Neuronal stem cell (in vitro differentiated cells): ENCODE measurements around the gene CCDC178.
A peak's percentile ranks its signal among the peaks of the same experiment; 100 is the strongest.
"Not testable (repeated sequence)": the region's sequence is repeated elsewhere in the genome, so short reads cannot be mapped to it uniquely, and the experiment has no call there.

Experiments
- DNase-seq: peaks from one replicate; pipeline ENCODE4 v3.0.0-alpha.2; 2013; ENCODE audit warnings: low spot score
- H2AFZ ChIP-seq: one replicate; pipeline ENCODE4 v1.6.1; 2013; ENCODE audit warnings: mild to moderate bottlenecking, low read length, inconsistent platforms
- H2AK5ac ChIP-seq: 2 replicates; pipeline ENCODE4 v1.6.1; 2013; ENCODE audit warnings: low read depth, mild to moderate bottlenecking, inconsistent platforms, low read length, moderate library complexity, mixed read lengths
- H2BK120ac ChIP-seq: 2 replicates; pipeline ENCODE4 v1.6.1; 2013; ENCODE audit warnings: low read depth, mild to moderate bottlenecking, inconsistent platforms, low read length, moderate library complexity, mixed read lengths
- H2BK12ac ChIP-seq: one replicate; pipeline ENCODE4 v1.6.1; 2013; ENCODE audit warnings: low read length, inconsistent platforms
- H2BK15ac ChIP-seq: 2 replicates; pipeline ENCODE4 v1.6.1; 2013; ENCODE audit warnings: mild to moderate bottlenecking, low read length, inconsistent platforms, mixed read lengths
- H2BK5ac ChIP-seq: one replicate; pipeline ENCODE4 v1.6.1; 2013; ENCODE audit warnings: inconsistent platforms, mild to moderate bottlenecking, low read length, moderate library complexity
- H3K14ac ChIP-seq: one replicate; pipeline ENCODE4 v1.6.1; 2013; ENCODE audit warnings: low read length, inconsistent platforms
- H3K18ac ChIP-seq: 2 replicates; pipeline ENCODE4 v1.6.1; 2013; ENCODE audit warnings: low read length, inconsistent platforms
- H3K23ac ChIP-seq: 2 replicates; pipeline ENCODE4 v1.6.1; 2013; ENCODE audit warnings: low read depth, mild to moderate bottlenecking, mixed read lengths, low read length, inconsistent platforms; ENCODE audit not compliant: poor library complexity
- H3K27ac ChIP-seq: replicated peaks from 3 replicates; pipeline ENCODE4 v1.5.1; 2013; ENCODE audit warnings: low read length, inconsistent platforms
- H3K27me3 ChIP-seq, 3 experiments: 2 replicates each; pipeline ENCODE4 v1.6.1; 2013; ENCODE audit warnings: low read length in 3 of 3, mild to moderate bottlenecking in 2 of 3, inconsistent platforms in 1 of 3, low read depth in 1 of 3, mixed read lengths in 1 of 3, moderate library complexity in 1 of 3; ENCODE audit not compliant: control insufficient read depth in 3 of 3, insufficient read depth in 3 of 3
- H3K36me3 ChIP-seq, 2 donors: replicated peaks in 1 of 2; 2 replicates each; pipeline ENCODE4 v1.6.1; 2013; ENCODE audit warnings: low read length in 2 of 2; ENCODE audit not compliant: control insufficient read depth in 2 of 2, insufficient read depth in 2 of 2
- H3K4ac ChIP-seq: 2 replicates; pipeline ENCODE4 v1.6.1; 2013; ENCODE audit warnings: inconsistent platforms, mild to moderate bottlenecking, low read length, moderate library complexity
- H3K4me1 ChIP-seq, 2 donors: 1 replicate in 1 of 2; 2 replicates in 1 of 2; pipeline ENCODE4 v1.6.1; 2013; ENCODE audit warnings: low read length in 2 of 2, low read depth in 1 of 2; ENCODE audit not compliant: control insufficient read depth in 2 of 2, insufficient read depth in 1 of 2
- H3K4me2 ChIP-seq: one replicate; pipeline ENCODE4 v1.6.1; 2013; ENCODE audit warnings: mild to moderate bottlenecking, low read length, inconsistent platforms; ENCODE audit not compliant: insufficient read depth, poor library complexity, severe bottlenecking
- H3K4me3 ChIP-seq, 2 donors: 2 replicates each; pipeline ENCODE4 v1.5.1; 2013; ENCODE audit warnings: low read length in 2 of 2, mild to moderate bottlenecking in 2 of 2, inconsistent platforms in 1 of 2, moderate library complexity in 1 of 2
- H3K79me1 ChIP-seq: one replicate; pipeline ENCODE4 v1.6.1; 2013; ENCODE audit warnings: low read depth, mild to moderate bottlenecking, inconsistent platforms, low read length, moderate library complexity
- H3K9ac ChIP-seq: one replicate; pipeline ENCODE4 v1.6.1; 2013; ENCODE audit warnings: mild to moderate bottlenecking, low read depth, low read length, inconsistent platforms; ENCODE audit not compliant: poor library complexity
- H3K9me3 ChIP-seq, 2 donors: replicated peaks in 1 of 2; 2 replicates each; pipeline versions ENCODE3 to v1.6.1; 2013; ENCODE audit warnings: low read length in 2 of 2, mild to moderate bottlenecking in 2 of 2, inconsistent platforms in 1 of 2, low read depth in 1 of 2, mixed read lengths in 1 of 2, moderate library complexity in 1 of 2; ENCODE audit not compliant: control insufficient read depth in 2 of 2, insufficient read depth in 1 of 2
- H4K8ac ChIP-seq: one replicate; pipeline ENCODE4 v1.6.1; 2013; ENCODE audit warnings: low read depth, mild to moderate bottlenecking, inconsistent platforms, low read length, moderate library complexity
- H4K91ac ChIP-seq: one replicate; pipeline ENCODE4 v1.6.1; 2013; ENCODE audit warnings: low read length, low read depth, mild to moderate bottlenecking, inconsistent platforms; ENCODE audit not compliant: poor library complexity
- WGBS, 2 donors: extraction: QIAGEN DNeasy Blood & Tissue Kit; methylation state at CpG; one replicate each; pipeline ENCODE4 v1.1.7; 2013; ENCODE audit warnings: missing lambda C conversion rate in 2 of 2, mixed read lengths in 1 of 2; ENCODE audit not compliant: insufficient read length in 2 of 2, insufficient replicate concordance in 1 of 2; ENCODE audit errors: extremely low coverage in 2 of 2; 5-methylcytosine and 5-hydroxymethylcytosine counted together

Gene CCDC178

GRCh38 chr18:33183136-33183535 lies 257.4 kb downstream of the CCDC178 start:
- no peak overlapping the region for H2AFZ ChIP-seq
- no peak overlapping the region for H3K9ac ChIP-seq
- H2BK120ac ChIP-seq = no peak overlapping the region
- H3K36me3 ChIP-seq = no peaks in the 10 kb centered on the region
- H3K4me1 ChIP-seq = peaks cover 0 to 2% of the 10 kb centered on the region in 2 donors
- no peaks in the 10 kb centered on the region for H3K79me1 ChIP-seq
- no peak overlapping the region for H3K18ac ChIP-seq
- no CpG with 5 or more reads among the region's 4 CpGs for WGBS, 2 donors
- H2BK5ac ChIP-seq = no peak overlapping the region
- H3K27ac ChIP-seq = no peak overlapping the region
- no peak overlapping the region for H3K14ac ChIP-seq
- H3K4ac ChIP-seq = no peak overlapping the region
- no peak overlapping the region for H3K4me2 ChIP-seq
- H2AK5ac ChIP-seq = no peak overlapping the region
- no peak overlapping the region for H3K23ac ChIP-seq
- DNase-seq = no peak
- no peaks in the 10 kb centered on the region for H3K9me3 ChIP-seq
- H3K27me3 ChIP-seq = no peaks in the 10 kb centered on the region
- no peak overlapping the region for H3K4me3 ChIP-seq
- no peak overlapping the region for H4K91ac ChIP-seq
- no peak overlapping the region for H2BK12ac ChIP-seq
- H2BK15ac ChIP-seq = no peak overlapping the region
- no peak overlapping the region for H4K8ac ChIP-seq

GRCh38 chr18:33181016-33181415 lies 259.5 kb downstream of the CCDC178 start:
- Histone ChIP-seq H3K27ac (no peak overlapping the region), H4K91ac (no peak overlapping the region), H2BK15ac (no peak overlapping the region), H3K18ac (no peak overlapping the region), H3K4ac (no peak overlapping the region), H3K27me3 (no peaks in the 10 kb centered on the region), H4K8ac (no peak overlapping the region), H2BK5ac (no peak overlapping the region), H2BK120ac (no peak overlapping the region), H3K4me3 (no peak overlapping the region), H3K36me3 (no peaks in the 10 kb centered on the region), H3K79me1 (no peaks in the 10 kb centered on the region), H3K9ac (no peak overlapping the region), H3K4me1 (peaks cover 0 to 2% of the 10 kb centered on the region in 2 donors), H2AFZ (no peak overlapping the region), H2AK5ac (no peak overlapping the region), H3K9me3 (no peaks in the 10 kb centered on the region), H3K14ac (no peak overlapping the region), H2BK12ac (no peak overlapping the region), H3K4me2 (no peak overlapping the region), H3K23ac (no peak overlapping the region)
- no CpG with 5 or more reads among the region's 2 CpGs for WGBS, 2 donors
- no peak for DNase-seq

GRCh38 chr18:33169218-33169617 lies 271.3 kb downstream of the CCDC178 start:
- Histone ChIP-seq H3K36me3 (no peaks in the 10 kb centered on the region), H3K18ac (no peak overlapping the region), H3K9ac (no peak overlapping the region), H2AFZ (peak overlapping the region; percentile 17), H3K4me3 (no peak overlapping the region), H4K8ac (no peak overlapping the region), H3K9me3 (no peaks in the 10 kb centered on the region), H2AK5ac (no peak overlapping the region), H3K27ac (no peak overlapping the region), H2BK5ac (no peak overlapping the region), H3K23ac (no peak overlapping the region), H2BK12ac (no peak overlapping the region), H3K14ac (no peak overlapping the region), H3K4me1 (no peaks in the 10 kb centered on the region), H3K79me1 (no peaks in the 10 kb centered on the region), H2BK120ac (no peak overlapping the region), H2BK15ac (no peak overlapping the region), H3K4me2 (no peak overlapping the region), H3K4ac (no peak overlapping the region), H3K27me3 (no peaks in the 10 kb centered on the region), H4K91ac (no peak overlapping the region)
- DNase-seq = no peak

GRCh38 chr18:33164121-33164520 lies 276.4 kb downstream of the CCDC178 start:
- not testable (repeated sequence) for H3K4me3 ChIP-seq, H4K8ac ChIP-seq, H2BK12ac ChIP-seq, H3K14ac ChIP-seq, H3K27ac ChIP-seq, H2AK5ac ChIP-seq, H3K27me3 ChIP-seq, H2AFZ ChIP-seq, H3K4me1 ChIP-seq, H2BK15ac ChIP-seq, H3K9ac ChIP-seq, H3K18ac ChIP-seq, H3K36me3 ChIP-seq, H3K9me3 ChIP-seq, H3K4ac ChIP-seq, DNase-seq, H4K91ac ChIP-seq, H3K23ac ChIP-seq, H2BK120ac ChIP-seq, H3K4me2 ChIP-seq, H3K79me1 ChIP-seq, H2BK5ac ChIP-seq
- no CpG with 5 or more reads among the region's 9 CpGs for WGBS, 2 donors
